GM13976 (cell line): ENCODE data around the gene RNF113B.

Source experiments
- DNase-seq: peaks from one replicate; pipeline ENCODE4 v3.0.0; 2012; ENCODE audit warnings: low spot score
- in situ Hi-C: fragments of 300-500 bp; cut with MboI; formaldehyde crosslinking; loops from one replicate; pipeline ENCODE4 v1.12.0; 2022; ENCODE audit warnings: low sequenced_read_pairs, mixed read lengths, inconsistent platforms; ENCODE audit not compliant: unreplicated experiment
- TF ChIP-seq, protein P1 (sequence below): IDR thresholded peaks from 2 replicates; pipeline ENCODE4 v1.5.1; 2012; ENCODE audit warnings: borderline replicate concordance, mild to moderate bottlenecking; ENCODE audit not compliant: insufficient read depth; ENCODE audit errors: extremely low read depth, missing control alignments, control extremely low read depth

Gene RNF113B

DNA sequence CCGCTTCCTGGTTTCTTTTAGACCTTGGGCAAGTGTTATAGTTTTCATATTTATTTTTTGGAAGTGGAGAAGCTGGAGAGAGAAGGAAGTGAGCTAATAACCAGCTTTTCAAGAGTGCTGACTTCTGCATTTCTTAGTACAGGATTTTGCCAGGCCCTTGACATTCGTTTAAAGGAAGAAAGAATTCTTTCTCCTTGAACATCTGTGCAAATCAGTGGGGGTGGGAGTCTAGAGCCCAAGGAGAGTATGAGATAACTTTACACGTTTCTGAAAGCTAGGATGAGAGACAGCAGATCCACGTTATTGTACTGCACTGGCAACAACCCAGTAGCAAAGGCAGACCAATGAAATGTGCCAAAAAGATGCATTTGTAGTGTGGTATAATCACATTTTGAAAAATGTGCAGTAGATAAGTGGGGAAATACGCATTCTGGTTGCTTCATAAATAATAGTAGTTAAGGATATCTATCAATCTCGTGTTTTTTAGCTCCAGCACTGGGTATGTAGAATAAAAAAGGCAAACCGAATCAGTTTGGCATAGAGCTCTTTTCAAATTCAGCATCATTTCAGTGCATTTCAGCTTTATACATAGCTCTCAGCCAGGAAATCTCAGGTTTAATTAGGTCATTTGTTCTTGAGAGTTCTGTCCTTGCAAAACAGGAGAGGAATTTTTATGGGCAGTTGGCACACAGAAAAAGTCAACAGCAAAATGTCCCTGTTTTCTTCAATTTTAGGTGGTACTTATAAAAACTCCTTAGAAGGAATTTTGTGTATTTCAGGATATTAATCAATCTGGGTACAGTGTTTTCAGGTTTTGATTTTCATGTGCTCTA is 4.3 kb downstream of the RNF113B start:
- TF ChIP-seq, protein P1, sequence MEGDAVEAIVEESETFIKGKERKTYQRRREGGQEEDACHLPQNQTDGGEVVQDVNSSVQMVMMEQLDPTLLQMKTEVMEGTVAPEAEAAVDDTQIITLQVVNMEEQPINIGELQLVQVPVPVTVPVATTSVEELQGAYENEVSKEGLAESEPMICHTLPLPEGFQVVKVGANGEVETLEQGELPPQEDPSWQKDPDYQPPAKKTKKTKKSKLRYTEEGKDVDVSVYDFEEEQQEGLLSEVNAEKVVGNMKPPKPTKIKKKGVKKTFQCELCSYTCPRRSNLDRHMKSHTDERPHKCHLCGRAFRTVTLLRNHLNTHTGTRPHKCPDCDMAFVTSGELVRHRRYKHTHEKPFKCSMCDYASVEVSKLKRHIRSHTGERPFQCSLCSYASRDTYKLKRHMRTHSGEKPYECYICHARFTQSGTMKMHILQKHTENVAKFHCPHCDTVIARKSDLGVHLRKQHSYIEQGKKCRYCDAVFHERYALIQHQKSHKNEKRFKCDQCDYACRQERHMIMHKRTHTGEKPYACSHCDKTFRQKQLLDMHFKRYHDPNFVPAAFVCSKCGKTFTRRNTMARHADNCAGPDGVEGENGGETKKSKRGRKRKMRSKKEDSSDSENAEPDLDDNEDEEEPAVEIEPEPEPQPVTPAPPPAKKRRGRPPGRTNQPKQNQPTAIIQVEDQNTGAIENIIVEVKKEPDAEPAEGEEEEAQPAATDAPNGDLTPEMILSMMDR = no peak
- in situ Hi-C loops = no loop called here
- DNase-seq = no peak

- TF ChIP-seq, protein P1 = no peak
- no peak for DNase-seq
- in situ Hi-C loops = no loop called here
Measured at GRCh38 chr13:98171900-98172589, 5.0 kb downstream of the RNF113B start.

DNA sequence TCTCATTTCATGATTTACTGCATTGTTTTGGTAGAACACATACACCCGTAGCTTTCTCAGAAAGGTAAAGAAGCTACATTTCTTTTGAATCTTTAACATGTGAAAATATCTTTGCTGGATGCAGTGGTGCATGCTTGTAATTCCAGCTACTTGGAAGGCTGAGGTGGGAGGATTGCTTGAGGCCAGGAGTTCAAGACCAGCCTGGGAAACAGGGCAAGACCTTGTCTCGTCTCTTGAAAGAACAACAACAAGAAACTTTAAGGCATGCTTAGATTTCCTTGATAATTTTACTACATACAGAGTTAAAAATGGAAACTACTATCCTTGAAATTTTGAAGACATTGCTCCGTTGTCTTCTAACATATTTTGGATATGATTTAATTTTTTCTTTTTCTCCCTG is 7.7 kb downstream of the RNF113B start:
- in situ Hi-C loops = no loop called here
- TF ChIP-seq, protein P1 = no peak
- no peak for DNase-seq

- TF ChIP-seq, protein P1 = no peak
- in situ Hi-C loops = no loop called here
- no peak for DNase-seq
Measured at GRCh38 chr13:98162935-98163334, 14.1 kb downstream of the RNF113B start.

- no peak for DNase-seq
- TF ChIP-seq, protein P1 = no peak
- in situ Hi-C loops = no loop called here
Measured at GRCh38 chr13:98158172-98158899, 18.7 kb downstream of the RNF113B start.

DNA sequence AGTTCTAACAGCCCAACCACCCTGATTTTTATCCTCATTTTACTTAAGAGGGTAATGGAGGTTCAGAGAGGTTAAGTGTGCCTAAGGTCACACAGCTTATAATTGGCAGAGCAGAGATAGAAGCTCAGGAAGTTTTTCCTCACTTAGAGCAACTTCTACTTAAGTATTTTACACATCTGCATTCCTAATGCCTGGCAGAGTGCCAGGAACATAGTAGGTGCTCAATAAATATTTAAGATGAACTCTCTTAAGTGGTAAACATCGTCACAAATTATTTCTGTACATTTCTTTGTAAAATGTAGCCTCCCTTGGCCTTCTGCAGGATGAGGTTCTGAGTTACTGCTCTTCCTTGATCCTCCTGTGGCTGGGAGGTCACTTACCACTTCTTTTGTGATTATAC is 19.5 kb downstream of the RNF113B start:
- in situ Hi-C loops = no loop called here
- no peak for DNase-seq
- TF ChIP-seq, protein P1 = no peak
